HuH-7 (cell line): ENCODE results near the gene RFC2.

Source experiments
- DNase-seq: peaks from one replicate; pipeline ENCODE4 v3.0.0; 2011; ENCODE audit warnings: low spot score

RFC2 gene

GRCh38 chr7:74190259-74190658, 63.9 kb downstream of the RFC2 start:
- no peak for DNase-seq

- no peak for DNase-seq
Observed at GRCh38 chr7:74187915-74188675, 66.1 kb downstream of the RFC2 start.

GRCh38 chr7:74185636-74186035, 68.6 kb downstream of the RFC2 start:
- no peak for DNase-seq

DNA sequence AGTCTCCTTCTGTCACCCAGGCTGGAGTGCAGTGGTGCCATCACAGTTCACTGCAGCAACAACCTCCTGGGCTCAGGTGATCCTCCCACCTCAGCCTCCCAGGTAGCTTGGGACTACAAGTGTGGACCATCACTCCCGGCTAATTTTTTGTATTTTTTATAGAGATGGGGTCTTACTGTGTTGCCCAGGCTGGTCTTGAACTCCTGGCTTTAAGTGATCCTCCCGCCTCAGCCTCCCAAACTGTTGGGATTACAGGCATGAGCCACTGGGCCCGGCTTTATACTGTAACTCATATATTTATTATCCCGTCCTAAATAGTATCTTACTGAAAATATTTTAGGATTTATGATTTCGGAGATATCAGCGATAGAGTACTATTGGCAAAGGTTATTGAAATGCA, 69.2 kb downstream of the RFC2 start:
- no peak for DNase-seq

DNA sequence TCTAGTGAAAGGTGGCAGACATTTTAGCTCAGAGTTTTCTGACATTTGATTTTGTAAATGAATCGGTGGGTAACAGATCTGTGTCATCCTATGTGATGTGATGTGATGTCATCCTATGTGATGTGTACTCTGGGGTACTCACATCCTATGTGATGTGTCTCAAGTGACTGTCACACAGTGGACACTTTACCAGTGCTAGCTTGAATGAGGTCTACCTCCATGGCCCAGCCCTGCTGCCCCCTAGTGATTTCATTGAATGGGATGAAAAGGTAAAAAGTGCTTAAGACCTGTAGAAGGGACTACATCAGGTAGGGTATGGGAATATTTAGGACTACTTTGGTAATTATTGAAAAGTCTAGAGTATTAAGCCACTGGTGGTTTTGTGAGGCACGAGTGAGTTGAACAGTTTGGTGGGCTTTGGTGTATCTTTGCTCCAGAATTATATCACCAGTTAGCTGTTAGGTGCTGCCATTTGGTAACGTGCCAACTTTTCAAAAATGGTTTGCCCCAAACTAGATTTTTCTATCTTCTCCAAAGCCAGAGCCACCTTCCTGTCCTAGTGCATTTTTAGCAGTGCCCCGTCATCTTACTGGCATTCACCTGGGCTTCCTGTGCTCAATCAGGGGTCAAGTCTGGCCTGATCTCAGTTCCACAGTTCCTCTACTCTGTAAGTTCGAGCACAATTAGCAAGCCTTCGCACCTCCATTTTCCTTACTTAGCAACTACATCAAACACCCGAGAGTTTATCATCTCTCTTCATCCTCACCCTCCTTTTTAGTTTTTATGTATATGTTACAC, 70.3 kb downstream of the RFC2 start:
- DNase-seq: peak; percentile 40

DNA sequence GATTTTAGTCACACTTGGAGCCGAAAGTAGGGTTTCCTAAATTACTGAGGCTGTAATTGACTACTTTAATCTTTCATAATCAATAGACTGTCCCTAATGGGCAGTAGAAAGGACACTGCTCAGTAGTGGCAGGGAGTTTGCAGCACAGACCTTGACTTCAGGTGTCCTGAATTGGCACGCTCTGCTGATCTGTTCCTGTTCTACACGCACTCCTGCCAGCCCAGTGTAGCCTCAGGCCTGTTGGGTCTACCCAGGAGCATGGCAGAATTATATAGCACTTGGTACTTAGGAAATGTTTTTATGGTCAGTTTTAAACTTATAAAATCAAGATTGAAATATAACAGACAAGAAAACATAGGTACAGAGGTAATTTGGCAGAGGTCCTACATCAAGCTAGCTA, 71.1 kb downstream of the RFC2 start:
- no peak for DNase-seq

DNA sequence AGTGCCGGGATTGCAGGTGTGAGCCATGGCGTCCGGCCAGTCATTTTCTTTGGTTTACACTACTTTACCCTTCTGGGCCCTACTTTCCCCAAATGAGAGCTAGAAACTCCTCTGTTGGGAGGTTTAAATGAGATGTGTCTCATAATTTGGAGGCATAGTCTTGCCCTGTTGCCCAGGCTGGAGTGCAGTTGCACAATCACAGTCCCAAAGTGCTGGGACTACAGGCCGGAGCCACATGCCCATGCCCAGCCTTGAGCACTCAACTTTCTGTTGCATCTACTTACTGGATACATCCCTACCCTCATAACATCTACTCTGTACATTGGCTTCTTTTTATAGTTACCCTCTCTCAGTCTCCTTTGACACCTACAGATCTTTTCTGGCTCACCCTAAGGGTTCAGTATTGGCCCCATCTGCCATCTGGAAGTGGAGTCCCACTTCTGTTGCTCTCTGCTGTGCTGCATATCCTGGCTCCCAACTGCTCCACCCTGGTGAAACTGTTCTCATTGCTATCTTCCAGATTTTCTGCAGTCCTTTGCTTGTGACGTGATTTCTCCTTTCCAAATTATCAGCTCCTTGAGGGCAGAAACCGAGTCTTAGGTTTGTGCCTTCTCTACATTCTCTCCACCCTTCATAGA, 71.6 kb downstream of the RFC2 start:
- no peak for DNase-seq

DNA sequence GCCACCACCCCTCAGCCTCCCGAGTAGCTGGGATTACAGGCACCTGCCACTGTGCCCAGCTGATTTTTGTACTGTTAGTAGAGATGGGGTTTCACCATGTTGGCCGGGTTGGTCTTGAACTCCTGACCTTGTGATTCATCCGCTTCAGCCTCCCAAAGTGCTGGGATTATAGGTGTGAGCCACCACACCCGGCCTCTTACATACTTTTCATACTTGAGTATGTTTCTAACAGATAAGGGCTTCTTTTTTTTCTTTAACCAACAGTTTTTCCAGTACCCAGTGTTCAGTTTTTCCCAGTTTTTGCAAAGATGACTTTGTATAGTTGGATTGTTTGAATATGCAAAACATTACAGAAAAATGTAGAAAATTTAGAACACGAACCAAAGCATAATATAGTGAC, 72.4 kb downstream of the RFC2 start:
- no peak for DNase-seq
